ENCODE measurements around the gene KCNB1. TPM values are rescaled to one million over a fixed set of nuclear protein-coding genes. Genes with fewer than 3 reads are reported as not detected.

The KCNB1 gene
- polyA plus RNA-seq, 5 donors = 0.41 to 0.64 (median 0.50) TPM

DNA sequence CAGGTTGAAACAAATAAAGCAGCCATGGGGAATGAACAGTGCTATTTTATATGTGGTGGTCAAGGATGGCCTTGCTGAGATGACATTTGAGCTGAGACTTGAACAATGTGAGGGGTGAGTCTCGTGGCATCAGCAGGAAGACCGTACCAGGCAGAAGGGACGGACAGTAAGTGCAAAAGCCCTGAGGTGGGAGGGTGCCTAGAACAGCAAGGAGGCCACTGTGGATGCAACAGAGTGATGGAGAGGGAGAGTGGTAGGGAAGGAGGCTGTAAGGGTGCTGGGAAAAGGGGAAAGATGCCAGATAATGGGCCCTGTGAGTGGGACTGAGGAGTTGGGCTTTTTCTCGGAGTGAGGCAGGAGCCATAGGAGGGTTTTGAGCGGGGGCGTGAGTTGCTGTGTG is 11.5 kb downstream of the KCNB1 start:
- no peak for DNase-seq

DNA sequence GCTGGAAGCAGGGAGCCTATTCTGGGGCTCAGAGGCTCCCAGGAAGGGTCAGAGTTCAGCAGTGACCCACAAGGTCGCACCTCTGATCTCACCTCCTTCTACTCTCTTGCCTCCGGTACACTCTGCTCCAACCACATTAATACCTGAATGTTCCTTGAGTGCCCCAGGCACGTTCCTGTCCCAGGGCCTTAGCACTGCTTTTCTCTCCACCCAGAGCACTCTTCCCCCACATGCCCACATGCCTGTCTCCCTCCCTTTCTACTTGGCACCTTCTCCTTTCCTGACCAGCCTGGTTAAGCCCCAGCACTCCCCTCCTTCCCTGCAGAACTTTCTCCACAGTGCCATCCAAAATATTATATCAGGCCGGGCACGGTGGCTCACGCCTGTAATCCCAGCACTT is 13.4 kb downstream of the KCNB1 start:
- no peak for DNase-seq

DNA sequence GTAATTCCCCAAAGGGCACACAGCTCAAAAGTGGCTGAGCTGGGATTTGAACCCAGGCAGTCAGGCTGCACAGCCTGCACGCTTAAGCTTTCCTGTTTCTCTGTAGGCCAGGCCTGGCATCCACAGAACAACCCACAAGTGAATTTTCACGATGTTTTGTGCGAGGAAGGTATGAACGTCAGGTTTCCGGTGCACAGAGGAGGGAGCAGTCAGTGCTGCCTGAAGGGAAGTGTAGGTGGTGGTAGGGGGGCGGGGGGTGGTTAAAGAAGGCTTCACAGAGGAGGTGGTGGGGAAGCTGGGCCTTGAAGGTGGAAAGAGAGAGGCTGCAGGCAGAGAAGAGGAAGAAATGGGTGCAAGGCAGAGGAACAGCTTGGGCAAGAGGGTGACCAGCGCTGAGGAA is 14.1 kb downstream of the KCNB1 start:
- DNase-seq = no peak

DNA sequence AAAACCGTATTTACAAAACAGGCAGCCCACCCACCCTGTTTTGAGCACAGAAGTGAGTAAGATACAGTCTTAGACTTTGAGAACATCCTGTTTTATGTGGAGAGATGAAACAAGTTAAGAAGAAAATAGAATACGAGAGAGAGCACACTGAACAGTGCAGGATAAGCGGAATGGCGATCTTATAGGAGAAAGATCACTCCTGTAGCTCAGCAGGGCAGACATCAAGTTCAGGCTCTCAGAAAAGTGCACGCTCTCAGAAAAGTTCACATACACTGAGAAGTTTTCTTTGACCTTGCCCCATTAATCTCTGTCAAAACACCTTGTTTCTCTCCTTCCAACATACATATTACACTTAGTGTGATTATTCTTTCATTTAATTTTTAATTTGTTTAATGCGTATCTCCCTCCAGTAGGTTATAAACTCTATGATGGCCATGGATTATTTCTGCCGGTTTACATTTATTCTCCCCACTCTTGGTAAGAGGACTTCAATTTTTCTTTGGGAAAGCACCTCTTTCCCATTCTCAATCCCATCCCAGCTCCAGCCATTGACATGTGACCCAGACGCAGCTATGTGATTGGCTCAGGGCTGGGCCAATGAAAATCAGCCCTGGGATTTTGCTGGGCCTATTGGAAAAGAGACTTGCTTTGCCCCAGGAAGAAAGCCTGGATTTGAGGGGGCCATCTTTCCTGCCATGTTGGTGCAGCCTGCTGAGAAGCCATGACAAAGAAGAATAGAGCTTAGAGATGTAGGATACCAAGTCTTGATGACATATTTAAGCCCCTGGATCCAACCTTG is 16.2 kb downstream of the KCNB1 start:
- DNase-seq = no peak

DNA sequence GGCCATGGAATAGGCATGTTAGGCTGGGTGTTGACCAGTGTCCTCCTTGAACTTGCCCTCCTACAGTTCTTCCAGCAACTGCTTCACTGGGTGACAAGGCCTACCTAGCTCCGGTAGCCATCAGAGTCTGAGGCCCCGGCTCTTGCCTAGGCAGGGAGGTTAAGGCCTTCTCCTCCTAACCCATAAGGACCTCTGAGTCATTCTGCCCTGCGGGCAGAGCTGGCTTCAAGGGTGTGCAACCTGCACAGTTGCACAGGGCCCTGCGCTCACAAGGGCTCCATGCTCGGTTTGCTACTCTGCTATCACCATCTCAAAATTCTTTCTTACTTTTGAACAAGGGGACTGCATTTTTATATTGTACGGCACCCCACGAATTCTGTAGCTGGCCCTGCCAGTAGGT is 17.9 kb downstream of the KCNB1 start:
- DNase-seq = no peak

DNA sequence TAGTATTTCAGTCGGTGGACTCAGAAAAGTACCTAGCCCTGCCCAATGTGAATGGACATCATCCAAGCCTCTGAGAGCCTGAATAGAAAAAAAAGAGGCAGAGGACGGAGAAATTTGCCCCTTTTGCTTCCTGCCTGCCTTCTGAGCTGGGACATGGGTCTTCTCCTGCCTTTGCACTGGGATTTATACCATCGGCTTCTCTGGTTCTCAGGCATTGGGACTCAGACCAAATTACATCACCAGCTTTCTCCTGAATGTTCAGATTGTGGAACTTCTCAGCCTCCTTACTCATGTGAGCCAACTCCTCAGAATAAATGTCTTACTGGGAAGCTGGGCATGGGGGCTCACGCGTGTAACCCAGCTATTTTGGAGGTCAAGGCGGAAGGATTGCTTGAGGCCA is 19.8 kb downstream of the KCNB1 start:
- DNase-seq = no peak

DNA sequence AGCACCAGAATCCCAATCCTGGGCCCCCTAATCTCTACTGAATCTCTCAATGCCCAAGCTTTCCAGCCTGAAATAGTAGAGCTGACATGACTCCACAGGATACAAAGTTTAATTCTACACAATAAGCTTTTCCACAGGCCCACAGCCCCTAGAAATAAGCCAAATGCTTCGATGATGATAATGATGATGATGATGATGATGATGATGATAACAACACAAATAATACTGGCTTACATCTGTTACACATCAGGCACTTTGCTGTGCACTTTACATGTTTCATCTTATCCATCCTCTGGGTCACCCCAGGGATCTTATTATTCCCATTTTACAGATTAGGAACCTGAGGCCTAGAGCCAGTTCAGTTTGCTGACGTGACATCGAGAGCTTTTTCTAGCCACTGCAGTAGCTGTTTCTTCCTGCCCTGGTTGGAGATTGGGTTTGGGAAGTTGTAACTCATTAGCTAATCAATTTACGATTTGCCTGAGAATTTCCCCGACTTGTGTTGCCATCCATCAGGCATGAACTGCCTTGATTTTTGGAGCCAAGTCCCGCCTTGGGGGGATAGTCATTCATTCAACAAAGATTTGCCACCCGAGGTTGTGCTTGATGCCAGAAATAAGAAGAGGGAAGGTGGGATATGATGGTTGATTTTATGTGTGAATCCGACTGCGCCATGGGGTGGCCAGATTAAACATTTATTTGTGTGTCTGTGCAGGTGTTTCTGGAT is 20.4 kb downstream of the KCNB1 start:
- DNase-seq = no peak

DNA sequence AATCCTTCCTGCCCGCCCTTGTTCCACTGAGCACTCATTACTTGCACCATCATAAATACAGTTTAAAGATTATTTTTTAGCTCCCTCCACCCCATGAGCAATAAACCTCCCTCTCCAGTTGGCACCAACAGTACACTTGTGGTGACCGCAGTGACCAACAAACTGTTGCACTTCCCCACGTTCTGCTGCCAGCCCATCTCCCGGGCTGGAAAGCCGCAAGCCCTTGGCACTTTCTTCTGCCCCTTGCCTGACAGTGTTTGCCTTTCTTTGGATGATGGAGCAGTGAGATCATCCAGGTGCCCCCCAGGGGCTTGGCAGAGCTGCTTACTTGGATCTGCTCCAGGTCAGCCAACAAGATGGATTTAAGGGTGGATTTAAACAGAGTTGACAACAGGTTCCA is 21.6 kb downstream of the KCNB1 start:
- DNase-seq = no peak

DNA sequence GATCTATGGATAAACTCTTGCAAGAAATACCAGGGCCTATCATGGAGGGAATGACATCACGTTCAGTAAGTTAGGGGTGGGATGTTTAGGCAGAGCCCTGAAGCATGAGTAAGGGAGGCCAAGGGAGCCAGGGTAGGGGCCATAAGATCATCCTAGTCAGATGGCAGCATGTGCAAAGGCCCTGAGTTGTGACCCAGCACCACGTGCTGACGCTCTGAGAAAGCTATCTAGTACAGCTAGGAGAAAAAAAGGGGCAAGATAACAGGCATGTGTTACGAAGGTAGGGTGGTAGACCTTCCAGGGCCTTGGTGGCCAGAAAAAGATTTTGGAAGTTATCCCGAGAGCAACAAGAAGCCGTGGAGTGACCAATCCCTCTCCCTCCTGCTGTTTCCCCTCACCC is 22.3 kb downstream of the KCNB1 start:
- no peak for DNase-seq

DNA sequence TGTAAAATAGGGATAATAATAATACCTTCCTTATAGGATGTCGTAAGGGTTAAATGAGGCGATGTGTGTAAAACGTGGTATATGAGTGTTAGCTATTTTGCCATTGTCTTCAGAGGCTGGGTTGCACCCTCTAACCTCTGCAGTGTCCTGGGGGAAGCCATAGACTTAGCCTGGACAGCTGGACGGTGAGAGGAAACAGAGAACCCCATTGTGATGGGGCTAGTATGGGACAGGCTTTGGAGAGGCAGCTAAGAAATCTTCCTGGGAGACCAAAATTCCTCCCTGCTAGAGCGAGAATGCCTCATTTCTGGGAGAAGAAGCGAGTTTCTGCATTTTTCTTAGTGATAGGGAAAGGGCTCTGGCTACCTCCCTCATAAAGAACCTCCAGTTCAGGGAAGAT is 22.8 kb downstream of the KCNB1 start:
- DNase-seq = no peak

DNA sequence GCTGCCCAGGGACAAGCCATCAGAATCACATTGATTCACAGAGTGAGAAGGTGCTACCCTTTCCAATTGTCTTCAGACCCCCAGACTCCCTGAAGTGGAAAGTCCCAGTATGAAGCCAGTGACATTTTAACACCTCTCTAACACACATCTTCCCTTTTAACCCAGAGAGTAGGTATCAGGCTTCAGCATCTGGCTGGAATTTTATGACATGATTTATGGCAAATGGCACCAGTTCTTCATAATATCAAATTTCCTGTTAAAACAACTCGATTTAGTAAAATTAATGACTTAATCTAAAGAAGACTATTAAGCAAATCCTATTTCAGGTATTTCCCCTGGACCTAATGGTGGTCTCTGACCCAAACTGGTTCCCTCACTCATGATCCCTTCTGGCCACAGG is 25.0 kb downstream of the KCNB1 start:
- no peak for DNase-seq

DNA sequence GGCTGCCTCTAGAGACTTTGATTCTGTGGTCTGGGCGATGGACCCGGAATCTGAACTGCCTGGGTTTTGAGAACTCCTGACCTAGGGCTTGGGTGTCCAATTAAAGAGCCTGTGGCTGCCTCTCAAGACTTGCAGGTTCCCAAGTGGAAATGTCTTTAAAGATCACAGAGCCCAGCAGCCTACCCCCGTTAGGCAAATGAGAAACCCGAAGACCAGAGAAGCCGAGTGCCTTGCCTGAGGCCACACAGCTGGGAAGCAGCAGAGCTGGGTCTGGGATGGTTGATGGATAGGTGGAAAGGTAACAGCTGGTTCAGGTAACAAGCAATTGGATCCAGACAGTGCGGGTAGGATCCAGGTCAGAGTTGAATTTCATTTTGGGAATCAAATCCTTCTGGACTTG is 25.8 kb downstream of the KCNB1 start:
- no peak for DNase-seq

DNA sequence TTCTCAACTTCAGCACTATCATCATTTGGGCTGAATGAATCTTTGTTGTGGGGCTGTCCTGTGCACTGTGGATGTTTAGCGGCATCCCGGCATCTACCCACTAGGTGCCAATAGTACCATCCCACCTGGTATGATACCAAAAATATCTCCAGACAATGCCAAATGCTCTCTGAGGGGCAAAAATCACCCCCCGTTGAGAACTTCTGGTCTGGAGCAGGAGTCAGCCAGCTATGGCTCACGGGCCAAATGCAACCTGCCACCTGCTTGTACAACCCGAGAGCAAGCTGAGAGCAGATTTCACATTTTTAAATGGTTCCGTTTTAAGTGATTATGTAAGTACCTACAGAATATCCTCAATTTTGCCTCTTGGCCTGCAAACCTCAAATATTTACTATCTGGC is 26.8 kb downstream of the KCNB1 start:
- no peak for DNase-seq

DNA sequence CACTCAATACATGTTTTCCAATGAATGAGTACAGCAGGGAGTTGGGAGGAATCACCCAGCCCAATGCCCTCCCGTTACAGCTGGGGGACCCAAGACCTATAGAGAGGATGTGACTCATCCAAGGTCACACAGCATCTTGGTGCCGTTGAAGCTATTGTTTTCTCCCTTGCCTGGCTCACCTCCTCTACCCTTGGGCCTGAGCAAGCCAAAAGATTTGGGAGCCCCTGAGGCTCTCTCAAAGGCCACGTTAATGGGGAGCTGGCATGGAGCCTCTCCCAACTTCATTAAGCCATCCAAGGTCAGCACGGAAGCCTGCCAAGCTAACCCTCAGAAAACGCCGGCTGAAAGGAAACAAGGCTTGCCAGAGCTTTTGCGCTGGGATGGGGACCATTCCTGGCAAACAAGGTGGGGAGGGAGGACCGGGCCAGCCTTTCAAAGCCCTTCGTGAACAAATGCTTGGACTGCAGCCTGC is 30.4 kb downstream of the KCNB1 start:
- no peak for DNase-seq

DNA sequence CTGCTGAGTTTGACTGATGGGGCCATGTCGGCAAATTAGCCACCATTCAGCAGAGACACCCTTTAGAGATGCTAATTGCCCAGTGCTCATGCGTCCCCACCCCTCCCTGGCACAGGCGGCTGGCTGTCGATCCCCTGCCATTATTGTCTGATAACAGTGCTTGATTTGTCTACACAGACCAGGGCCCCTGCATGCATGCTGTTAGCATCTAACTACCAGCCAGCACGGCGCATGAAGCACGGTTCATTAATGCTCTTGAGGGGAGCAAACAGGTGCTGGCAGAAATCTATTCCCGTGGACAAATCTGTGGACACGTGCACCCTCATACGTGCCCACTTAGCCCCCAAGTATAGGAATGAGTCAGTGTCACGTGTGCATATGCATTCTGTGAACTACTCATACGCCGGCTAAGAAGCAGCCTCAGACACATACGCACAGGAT is 32.2 kb downstream of the KCNB1 start:
- no peak for DNase-seq

DNA sequence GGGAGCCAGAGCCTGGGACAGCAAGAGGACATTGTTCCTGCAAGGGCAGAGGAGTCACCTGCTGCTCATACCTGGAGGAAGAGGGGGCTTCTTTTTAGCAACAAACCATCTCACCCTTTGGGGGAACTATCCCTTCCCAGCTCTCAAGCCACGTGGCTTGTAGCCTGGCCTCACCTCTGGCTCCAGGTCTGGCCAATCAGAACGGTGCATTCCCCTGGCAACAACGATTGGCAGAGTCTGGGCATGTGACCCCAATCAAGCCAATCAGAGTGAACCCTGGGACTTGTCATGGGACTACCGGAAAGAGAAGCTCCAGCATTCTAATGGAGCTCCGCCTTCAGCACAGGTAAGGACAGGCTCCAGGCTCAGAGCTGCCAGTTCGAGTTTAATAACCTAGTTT is 33.6 kb downstream of the KCNB1 start:
- DNase-seq = no peak

DNA sequence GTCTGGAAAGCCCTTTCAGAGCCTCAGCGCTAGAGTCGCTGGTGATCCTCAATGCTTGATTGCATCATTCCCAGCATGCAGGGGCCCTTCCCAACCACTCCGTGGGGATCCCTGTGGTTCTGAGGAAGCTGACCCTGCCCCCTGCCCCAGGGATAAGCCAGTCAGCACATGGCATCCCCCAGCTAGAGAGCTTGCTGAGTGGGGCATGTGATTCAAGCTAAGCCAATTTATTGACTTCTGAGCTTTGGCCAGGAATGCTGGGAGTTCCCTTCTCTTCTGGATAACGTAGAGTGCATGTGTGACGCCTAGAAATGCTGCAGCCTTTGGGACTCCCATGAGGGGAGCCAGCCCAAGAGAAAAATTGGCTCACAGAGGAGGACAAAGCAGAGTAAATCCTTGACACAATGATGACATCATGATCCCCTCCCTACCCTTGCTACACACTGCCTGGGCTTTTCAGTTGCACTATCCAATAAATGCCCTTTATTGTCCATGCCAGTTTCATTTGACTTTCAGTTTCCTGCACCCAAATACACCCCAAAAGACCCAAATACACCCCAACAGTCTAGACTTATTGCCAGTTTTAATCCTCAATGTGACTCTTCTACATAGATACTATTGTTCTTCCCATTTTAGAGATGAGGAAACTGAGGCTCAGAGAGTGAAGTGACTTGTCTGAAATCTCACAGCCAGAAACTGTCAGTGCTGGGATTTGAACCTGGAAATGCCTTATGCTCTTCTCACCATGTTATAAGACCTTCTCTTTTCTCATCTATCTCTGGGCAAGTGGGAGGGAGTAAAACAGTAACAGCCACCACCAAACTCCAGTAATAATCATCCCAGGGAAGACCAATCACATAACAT is 34.3 kb downstream of the KCNB1 start:
- DNase-seq = no peak

DNA sequence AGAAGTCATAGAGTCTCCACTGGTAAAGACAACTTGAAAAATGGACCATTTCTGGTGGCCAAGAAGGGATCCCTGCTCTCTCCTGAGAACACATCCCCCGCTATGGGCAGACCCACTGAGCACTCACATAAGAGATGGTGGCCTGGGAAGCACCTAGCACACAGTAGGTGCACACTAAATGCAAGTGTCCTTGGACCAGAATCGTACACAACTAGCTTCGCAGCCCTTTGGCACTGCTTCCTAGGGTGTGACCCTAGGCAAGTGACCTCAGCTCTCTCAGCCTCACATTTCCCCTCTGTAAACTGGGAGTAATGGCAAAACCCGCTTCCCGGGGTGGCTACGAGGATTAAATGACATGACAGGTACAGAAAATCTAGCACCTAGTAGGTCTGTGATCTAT is 35.1 kb downstream of the KCNB1 start:
- DNase-seq = no peak

DNA sequence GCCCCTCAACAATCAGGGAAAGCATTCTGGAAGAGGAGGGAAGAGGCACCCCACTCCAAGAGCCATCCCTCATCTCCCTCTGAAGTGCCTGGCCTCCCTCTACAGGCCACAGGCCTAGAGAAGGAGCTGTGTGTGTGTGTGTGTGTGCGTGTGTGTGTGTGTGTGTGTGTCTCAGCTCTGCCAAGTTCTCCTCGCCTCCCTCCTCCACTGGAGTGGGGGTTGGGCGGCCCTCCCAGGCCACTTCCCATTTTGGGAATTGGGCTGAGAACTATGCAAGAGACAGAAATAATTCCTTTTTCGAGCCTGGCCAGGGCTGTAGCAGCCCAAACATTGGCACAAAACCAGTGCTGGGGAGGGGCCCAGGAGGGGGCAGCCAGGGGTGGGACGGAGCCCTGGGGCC is 35.7 kb downstream of the KCNB1 start:
- peak; percentile 73 to 81 for DNase-seq

DNA sequence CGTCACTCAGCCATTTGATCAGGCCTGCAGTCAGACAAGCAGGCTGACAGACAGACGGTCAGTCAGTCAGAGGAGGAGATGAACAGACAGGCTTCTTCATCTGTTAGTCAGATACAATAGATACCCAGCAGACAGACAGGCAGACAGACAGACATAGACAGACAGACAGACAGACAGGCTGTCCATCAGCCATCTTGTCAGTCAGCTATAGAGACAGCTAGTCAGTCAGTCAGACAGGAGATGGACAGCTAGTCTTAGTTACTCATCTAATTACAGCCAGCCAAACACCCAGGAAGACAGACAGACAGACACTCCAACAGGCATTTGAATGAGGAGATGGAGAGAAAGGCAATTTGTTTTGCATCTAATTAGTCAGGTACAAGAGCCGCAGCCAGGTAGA is 36.4 kb downstream of the KCNB1 start:
- DNase-seq = no peak

DNA sequence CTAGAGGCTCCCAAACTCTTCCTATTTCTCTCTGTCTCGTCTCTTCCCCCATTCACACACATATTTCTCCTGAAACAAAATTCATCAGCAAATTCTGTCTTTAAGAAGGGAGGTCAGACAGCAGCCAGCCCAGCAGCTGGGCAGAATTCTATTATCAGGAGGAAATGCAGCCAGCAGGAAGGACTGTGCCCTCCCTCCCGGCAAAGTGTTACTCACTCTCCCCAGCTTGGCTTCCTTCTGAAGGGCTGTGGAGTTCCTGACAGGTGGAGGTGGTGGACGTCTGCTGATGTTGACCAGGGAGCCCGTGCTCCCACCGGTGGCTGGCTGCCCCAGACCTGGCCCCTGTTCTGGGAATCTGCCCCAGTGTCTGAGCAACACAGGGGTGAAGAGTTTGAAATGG is 37.3 kb downstream of the KCNB1 start:
- no peak for DNase-seq

DNA sequence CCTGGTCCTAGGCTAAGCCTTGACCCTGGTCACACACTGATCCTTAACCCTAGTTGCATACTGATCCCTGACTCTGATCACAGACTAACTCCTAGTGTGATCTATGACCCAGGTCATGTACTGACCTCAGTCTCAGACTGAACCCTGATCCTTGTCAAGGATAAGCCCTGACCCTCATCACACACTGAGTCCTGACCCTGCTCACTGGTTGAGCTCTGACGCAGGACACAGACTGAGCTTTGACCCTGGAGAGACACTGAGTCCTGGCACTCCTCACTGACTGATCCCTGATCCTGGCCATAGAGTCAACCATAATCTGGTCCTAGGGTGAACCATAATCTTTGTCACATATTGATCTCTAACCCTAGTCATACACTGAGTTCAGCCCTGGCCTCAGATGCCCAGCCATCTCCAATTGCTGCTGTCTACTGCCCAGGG is 37.9 kb downstream of the KCNB1 start:
- DNase-seq = no peak

Measured in right lung (tissue), 5 donors.